ENCODE measurements around the gene DCAF15. TPM values are rescaled to one million over a fixed set of nuclear protein-coding genes. Genes with fewer than 3 reads are reported as not detected.

The DCAF15 gene
- total RNA-seq, 2 experiments from 2014 or later = 51.3 to 51.9 TPM

GRCh38 chr19:13990085-13990484 is 37.8 kb downstream of the DCAF15 start:
- peaks cover 48% of the 10 kb centered on the region for H3K4me1 Mint-ChIP-seq (ENCODE audit: low read depth)
- no peaks in the 10 kb centered on the region for H3K9me3 Mint-ChIP-seq
- ATAC-seq (no peak), DNase-seq (no peak)
- peak overlapping the region; percentile 98 for H3K27ac Mint-ChIP-seq
- intact Hi-C loops (cut with micrococcal nuclease) = no loop called here
- ChIA-PET POLR2A (interaction anchor here (1.9 to 8.5 kb wide), 2 partner anchors 12 to 41 kb away, joined by 5 to 96 read pairs; partner anchors contain the start of genes IL27RA and RFX1), CTCF (no interaction called here)
- no peak for TF ChIP-seq CTCF (IDR thresholded peaks at IDR 0.05)
- no peaks in the 10 kb centered on the region for H3K27me3 Mint-ChIP-seq
- H3K36me3 Mint-ChIP-seq (ENCODE audit: low read depth) = peaks cover 8% of the 10 kb centered on the region
- no peak overlapping the region for H3K4me3 Mint-ChIP-seq

- TF ChIP-seq CTCF (IDR thresholded peaks at IDR 0.05) = no peak
- no peak overlapping the region for H3K27ac Mint-ChIP-seq
- peaks cover 8% of the 10 kb centered on the region for H3K36me3 Mint-ChIP-seq (ENCODE audit: low read depth)
- ATAC-seq (no peak), DNase-seq (no peak)
- H3K4me3 Mint-ChIP-seq = no peak overlapping the region
- H3K27me3 Mint-ChIP-seq = no peaks in the 10 kb centered on the region
- no peaks in the 10 kb centered on the region for H3K9me3 Mint-ChIP-seq
- POLR2A ChIA-PET = interaction anchor here (2.1 kb wide), 1 partner anchor 13 kb away, joined by 8 read pairs; the partner anchor contains the start of gene RFX1
- intact Hi-C loops (cut with micrococcal nuclease) = no loop called here
- CTCF ChIA-PET = no interaction called here
- peaks cover 33% of the 10 kb centered on the region for H3K4me1 Mint-ChIP-seq (ENCODE audit: low read depth)
These were observed 39.7 kb downstream of the DCAF15 start for GRCh38 chr19:13992025-13992424.

- CTCF ChIA-PET = interaction anchor here (0.6 to 1.0 kb wide), 2 partner anchors 33 to 38 kb away, joined by 3 read pairs; partner anchors contain the start of gene IL27RA
- Mint-ChIP-seq H3K27ac (no peak overlapping the region), H3K4me1 (ENCODE audit: low read depth) (peaks cover 20% of the 10 kb centered on the region), H3K9me3 (peaks cover 2% of the 10 kb centered on the region), H3K4me3 (no peak overlapping the region), H3K27me3 (no peaks in the 10 kb centered on the region), H3K36me3 (ENCODE audit: low read depth) (peaks cover 10% of the 10 kb centered on the region)
- ATAC-seq (no peak), DNase-seq (no peak)
- intact Hi-C loops (cut with micrococcal nuclease) = no loop called here
- POLR2A ChIA-PET = interaction anchor here (0.6 to 2.1 kb wide), 4 partner anchors 9 to 290 kb away, joined by 3 to 8 read pairs (median 3); partner anchors contain the start of gene RFX1
- no peak for TF ChIP-seq CTCF (IDR thresholded peaks at IDR 0.05)
These were observed 41.4 kb downstream of the DCAF15 start for GRCh38 chr19:13993590-13994300.

DNA sequence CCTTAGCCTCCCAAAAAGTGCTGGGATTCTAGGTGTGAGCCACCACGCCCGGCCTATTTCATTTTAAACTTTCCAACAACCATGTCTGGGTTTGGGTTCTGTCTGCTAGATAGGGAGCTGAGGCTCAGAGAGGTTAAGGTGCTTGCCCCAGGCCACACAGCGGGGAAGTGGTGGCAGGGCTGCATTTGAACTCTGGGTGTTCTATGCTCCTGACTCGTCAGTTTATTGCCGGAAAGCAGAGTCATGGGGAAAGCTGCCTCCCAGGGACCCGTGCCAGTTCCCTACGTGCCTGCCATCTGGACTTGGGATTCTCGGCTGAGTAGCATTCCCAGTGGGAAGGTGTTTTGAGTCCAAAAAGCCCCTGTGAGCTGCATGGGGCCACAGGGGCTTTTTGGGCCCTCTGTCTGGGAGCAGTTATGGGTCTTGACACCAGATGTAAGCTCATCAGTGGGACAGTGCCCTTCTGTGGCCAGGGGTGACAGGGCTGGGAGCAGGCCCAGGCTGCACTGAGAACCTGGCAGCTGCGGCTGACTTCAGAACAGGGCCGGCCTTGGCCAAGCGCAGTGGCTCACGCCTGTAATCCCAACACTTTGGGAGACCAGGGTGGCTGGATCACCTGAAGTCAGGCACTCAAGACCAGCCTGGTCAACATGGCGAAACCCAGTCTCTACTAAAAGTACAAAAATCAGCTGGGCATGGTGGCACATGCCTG is 42.9 kb downstream of the DCAF15 start:
- CTCF ChIA-PET = no interaction called here

More for the DNA sequence above, 42.9 kb downstream of the DCAF15 start:
- no peak for DNase-seq
- intact Hi-C loops (cut with micrococcal nuclease) = no loop called here
- H3K4me1 Mint-ChIP-seq (ENCODE audit: low read depth) = peaks cover 6% of the 10 kb centered on the region
- H3K36me3 Mint-ChIP-seq (ENCODE audit: low read depth) = peaks cover 23% of the 10 kb centered on the region
- no peak for TF ChIP-seq CTCF (IDR thresholded peaks at IDR 0.05)
- ATAC-seq = no peak
- no peak overlapping the region for H3K4me3 Mint-ChIP-seq
- no peak overlapping the region for H3K27ac Mint-ChIP-seq
- POLR2A ChIA-PET = no interaction called here
- peaks cover 7% of the 10 kb centered on the region for H3K9me3 Mint-ChIP-seq
- no peaks in the 10 kb centered on the region for H3K27me3 Mint-ChIP-seq
